AG04449 (cell line): ENCODE measurements around the gene NCAM1.
"Not testable (repeated sequence)": the region's sequence is repeated elsewhere in the genome, so short reads cannot be mapped to it uniquely, and the experiment has no call there.

Source experiments
- CTCF ChIA-PET: fragments of 350-600 bp; formaldehyde crosslinking; extraction: SDS; loops from one replicate; lab custom pipeline; 2021; ENCODE audit warnings: antibody characterized with exemption; lab: Yijun Ruan, JAX
- POLR2A ChIA-PET: fragments of 400-600, 350-600 bp; formaldehyde crosslinking; extraction: SDS; loops from one replicate; lab custom pipeline; 2020; ENCODE audit warnings: antibody characterized with exemption, inconsistent platforms; lab: Yijun Ruan, JAX
- DNase-seq: peaks from one replicate; pipeline ENCODE4 v3.0.0-alpha.2; 2010; ENCODE audit warnings: low read depth, low spot score
- H3K4me3 ChIP-seq: 2 replicates; pipeline ENCODE4 v1.5.1; 2011; ENCODE audit warnings: low read depth, mild to moderate bottlenecking, control low read depth, low read length
- CTCF ChIP-seq: IDR thresholded peaks from one replicate; pipeline ENCODE4 v1.5.1; 2011; ENCODE audit warnings: mild to moderate bottlenecking, moderate library complexity, low read length, control low read depth, inconsistent platforms; ENCODE audit not compliant: insufficient read depth; ENCODE audit errors: missing control alignments

NCAM1 gene

GRCh38 chr11:113035708-113036107, 74.5 kb downstream of the NCAM1 start:
- DNase-seq = no peak
- ChIA-PET CTCF (no interaction called here), POLR2A (no interaction called here)
- TF ChIP-seq CTCF = no peak
- H3K4me3 ChIP-seq = no peak overlapping the region

- POLR2A ChIA-PET = no interaction called here
- DNase-seq = no peak
- CTCF ChIA-PET = no interaction called here
- no peak for TF ChIP-seq CTCF
- no peak overlapping the region for H3K4me3 ChIP-seq
Measured at GRCh38 chr11:113043698-113044097, 82.5 kb downstream of the NCAM1 start.

- CTCF ChIA-PET = no interaction called here
- POLR2A ChIA-PET = no interaction called here
- no peak for DNase-seq
- TF ChIP-seq CTCF = no peak
- no peak overlapping the region for H3K4me3 ChIP-seq
Measured at GRCh38 chr11:113045146-113045545, 83.9 kb downstream of the NCAM1 start.

- no peak for TF ChIP-seq CTCF
- H3K4me3 ChIP-seq = no peak overlapping the region
- no peak for DNase-seq
- ChIA-PET CTCF (no interaction called here), POLR2A (no interaction called here)
Measured at GRCh38 chr11:113046866-113047265, 85.6 kb downstream of the NCAM1 start.

GRCh38 chr11:113048820-113049768, 87.9 kb downstream of the NCAM1 start:
- ChIA-PET CTCF (no interaction called here), POLR2A (no interaction called here)
- no peak for DNase-seq
- no peak for TF ChIP-seq CTCF
- H3K4me3 ChIP-seq = no peak overlapping the region

GRCh38 chr11:113053042-113053441, 91.8 kb downstream of the NCAM1 start:
- H3K4me3 ChIP-seq, POLR2A ChIA-PET, CTCF ChIA-PET: not testable (repeated sequence)

More at GRCh38 chr11:113053042-113053441, 91.8 kb downstream of the NCAM1 start:
- not testable (repeated sequence) for DNase-seq
